Stomach (tissue), 9 donors: ENCODE data around the gene RAB31. TPM values are rescaled to one million over a fixed set of nuclear protein-coding genes. Genes with fewer than 3 reads are reported as not detected.

Experiments
- DNase-seq, 2 donors: peaks; one replicate each; pipeline versions ENCODE4 v3.0.0 to v3.0.0-alpha.2; 2013 to 2019
- H3K27ac ChIP-seq, 5 donors: fragments of 200-600 bp in 4 of 5; sonication (generic) in 4 of 5; one replicate each; pipeline ENCODE4 v1.5.1; 2013 to 2019; ENCODE audit warnings: mild to moderate bottlenecking in 1 of 5, moderate library complexity in 1 of 5
- H3K27me3 ChIP-seq, 3 donors: fragments of 200-600 bp; sonication (generic); one replicate each; pipeline ENCODE4 v1.5.1; 2017 to 2019; ENCODE audit warnings: mixed run types in 1 of 3
- H3K36me3 ChIP-seq, 4 donors: fragments of 200-600 bp; sonication (generic); 1 replicate in 3 of 4; 2 replicates in 1 of 4; pipeline ENCODE4 v1.5.1; 2016 to 2019
- H3K4me1 ChIP-seq, 4 donors: fragments of 200-600 bp; sonication (generic); one replicate each; pipeline ENCODE4 v1.5.1; 2016 to 2019
- H3K4me3 ChIP-seq, 4 donors: fragments of 200-600 bp; sonication (generic) in 3 of 4; one replicate each; pipeline ENCODE4 v1.5.1; 2016 to 2019; ENCODE audit warnings: mild to moderate bottlenecking in 1 of 4
- H3K9me3 ChIP-seq, 4 donors: fragments of 200-600 bp; sonication (generic); one replicate each; pipeline ENCODE4 v1.5.1; 2016 to 2019
- CTCF ChIP-seq, 7 experiments: fragments of 450-650 bp in 4 of 7; fragments of 200-600 bp in 3 of 7; sonication (generic) in 3 of 7; IDR thresholded peaks; one replicate each; pipeline ENCODE4 v1.5.1; 2016 to 2019; ENCODE audit warnings: antibody characterized with exemption in 7 of 7, control low read depth in 2 of 7, mild to moderate bottlenecking in 1 of 7
- EP300 ChIP-seq: sonication (generic); formaldehyde crosslinking; IDR thresholded peaks from one replicate; pipeline ENCODE4 v1.6.1; 2017; ENCODE audit warnings: antibody characterized with exemption
- POLR2A ChIP-seq, 4 donors: fragments of 450-650 bp; IDR thresholded peaks; one replicate each; pipeline ENCODE4 v1.6.1; 2016; ENCODE audit warnings: antibody characterized with exemption in 4 of 4, control low read depth in 2 of 4, mild to moderate bottlenecking in 1 of 4, moderate library complexity in 1 of 4
- POLR2AphosphoS5 ChIP-seq, 3 donors: sonication (generic); formaldehyde crosslinking; IDR thresholded peaks; one replicate each; pipeline ENCODE4 v1.6.1; 2016; ENCODE audit warnings: antibody characterized with exemption in 3 of 3
- WGBS, 5 donors: extraction: QIAGEN DNeasy Blood & Tissue Kit in 3 of 5; methylation state at CpG; one replicate each; pipeline versions ENCODE4 v1.1.5 to v1.1.7; 2013 to 2018; 5-methylcytosine and 5-hydroxymethylcytosine counted together
- intact Hi-C: fragments of 100-400 bp; cut with DNase I; formaldehyde crosslinking; loops from one replicate; pipeline ENCODE4 v1.15.1; 2023; ENCODE audit warnings: low total_unique reads
- polyA plus RNA-seq, 3 donors: library from polyadenylated mRNA; stranded (reverse); fragments of 200-250 nt; gene quantifications; one replicate each; pipeline ENCODE4 v1.2.3, GENCODE V29; 2013
- total RNA-seq, 5 donors: library from RNA; depleted of rRNA; stranded (reverse); fragments of >200 nt; gene quantifications; one replicate each; pipeline versions ENCODE4 v1.1.0 to v1.2.3, GENCODE V29; 2014 to 2016
- donor health status: healthy with polysubstance abuse.
- donor health status: Bipolar disorder and iron deficiency.
- donor health status: healthy.

Gene RAB31
- total and polyA plus RNA-seq, 8 donors, result 10.1 to 65.5 (median 36.8) TPM

- 34 to 66% (median 51%) methylated on average over 6 of the region's 6 CpGs for WGBS, 5 donors
- DNase-seq, result peak in 1 of 2 donors; percentile 77
- H3K4me1 ChIP-seq, result peaks cover 21 to 43% (median 28%) of the 10 kb centered on the region in 4 donors
- no peak overlapping the region for H3K4me3 ChIP-seq
- no peaks in the 10 kb centered on the region for H3K9me3 ChIP-seq
- intact Hi-C loops, result no loop called here
- H3K27me3 ChIP-seq, result no peaks in the 10 kb centered on the region
- TF ChIP-seq POLR2A (IDR thresholded peaks at IDR 0.05) (no peak), POLR2AphosphoS5 (IDR thresholded peaks at IDR 0.05) (peak in 2 of 3 donors; percentile 25 to 36)
- H3K27ac ChIP-seq, result peak overlapping the region in 4 of 5 donors; percentile 48 to 85 (median 76)
- H3K36me3 ChIP-seq, result no peaks in the 10 kb centered on the region
Observed at GRCh38 chr18:9825571-9826073, 117.5 kb downstream of the RAB31 start.

- DNase-seq, result no peak
- TF ChIP-seq EP300 (no peak), POLR2AphosphoS5 (IDR thresholded peaks at IDR 0.05) (no peak), CTCF (IDR thresholded peaks at IDR 0.05) (no peak), POLR2A (IDR thresholded peaks at IDR 0.05) (no peak)
- H3K36me3 ChIP-seq, result no peaks in the 10 kb centered on the region
- peak overlapping the region in 4 of 5 donors; percentile 48 to 85 (median 76) for H3K27ac ChIP-seq
- no peak overlapping the region for H3K4me3 ChIP-seq
- WGBS, 5 donors, result 93 to 98% (median 95%) methylated on average over 4 of the region's 4 CpGs
- H3K27me3 ChIP-seq, result no peaks in the 10 kb centered on the region
- H3K4me1 ChIP-seq, result peaks cover 21 to 50% (median 28%) of the 10 kb centered on the region in 4 donors
- H3K9me3 ChIP-seq, result no peaks in the 10 kb centered on the region
- intact Hi-C loops, result no loop called here
Observed at GRCh38 chr18:9826685-9827084, 118.6 kb downstream of the RAB31 start.

GRCh38 chr18:9827211-9827792 lies 119.2 kb downstream of the RAB31 start:
- no peak for TF ChIP-seq CTCF (IDR thresholded peaks at IDR 0.05)
- no peak for TF ChIP-seq EP300
- TF ChIP-seq POLR2A (IDR thresholded peaks at IDR 0.05), result no peak
- TF ChIP-seq POLR2AphosphoS5 (IDR thresholded peaks at IDR 0.05), result no peak

GRCh38 chr18:9827793-9828505 lies 119.8 kb downstream of the RAB31 start:
- Histone ChIP-seq H3K27me3 (no peaks in the 10 kb centered on the region), H3K36me3 (peaks cover 0 to 11% (median 2%) of the 10 kb centered on the region in 4 donors), H3K4me1 (peaks cover 21 to 51% (median 28%) of the 10 kb centered on the region in 4 donors), H3K4me3 (no peak overlapping the region), H3K27ac (peak overlapping the region in 4 of 5 donors; percentile 48 to 85 (median 76)), H3K9me3 (no peaks in the 10 kb centered on the region)
- TF ChIP-seq EP300 (no peak), POLR2AphosphoS5 (IDR thresholded peaks at IDR 0.05) (peak in 2 of 3 donors; percentile 25 to 65)
- intact Hi-C loops, result no loop called here
- DNase-seq, result peak in 1 of 2 donors; percentile 56
- 67 to 79% (median 75%) methylated on average over 14 of the region's 14 CpGs for WGBS, 5 donors

More at GRCh38 chr18:9827211-9827792, 119.2 kb downstream of the RAB31 start:
- Histone ChIP-seq H3K4me3 (no peak overlapping the region), H3K4me1 (peaks cover 21 to 51% (median 28%) of the 10 kb centered on the region in 4 donors), H3K9me3 (no peaks in the 10 kb centered on the region), H3K36me3 (peaks cover 0 to 6% (median 0%) of the 10 kb centered on the region in 4 donors), H3K27ac (peak overlapping the region in 4 of 5 donors; percentile 48 to 85 (median 76)), H3K27me3 (no peaks in the 10 kb centered on the region)
- WGBS, 5 donors, result 60 to 69% (median 66%) methylated on average over 7 of the region's 7 CpGs
- no peak for DNase-seq
- intact Hi-C loops, result no loop called here

- H3K4me1 ChIP-seq, result peaks cover 21 to 43% (median 27%) of the 10 kb centered on the region in 4 donors
- no peak for TF ChIP-seq POLR2A (IDR thresholded peaks at IDR 0.05)
- TF ChIP-seq POLR2AphosphoS5 (IDR thresholded peaks at IDR 0.05), result no peak
- TF ChIP-seq CTCF (IDR thresholded peaks at IDR 0.05), result no peak
- no peak for TF ChIP-seq EP300
- WGBS, 5 donors, result 83 to 91% (median 87%) methylated on average over 15 of the region's 15 CpGs
Observed at GRCh38 chr18:9828506-9829396, 120.7 kb downstream of the RAB31 start.

More at GRCh38 chr18:9828506-9829396, 120.7 kb downstream of the RAB31 start:
- DNase-seq, result no peak
- no peaks in the 10 kb centered on the region for H3K27me3 ChIP-seq
- no peak overlapping the region for H3K4me3 ChIP-seq
- intact Hi-C loops, result no loop called here
- peak overlapping the region in 3 of 5 donors; percentile 4 to 85 (median 80) for H3K27ac ChIP-seq
- H3K36me3 ChIP-seq, result peaks cover 0 to 11% (median 2%) of the 10 kb centered on the region in 4 donors
- no peaks in the 10 kb centered on the region for H3K9me3 ChIP-seq
